H1 (cell line): Measurements from ENCODE around the gene LONRF2.

Experiments used
- CBX8 ChIP-seq: fragments of 300-800, 300-1000 bp; sonication (generic); IDR thresholded peaks from 2 replicates; pipeline ENCODE4 v1.7.1; 2016; ENCODE audit warnings: low read depth, low read length, borderline replicate concordance
- CEBPB ChIP-seq: IDR thresholded peaks from 2 replicates; pipeline ENCODE4 v1.6.1; 2012; ENCODE audit warnings: low read depth, low read length
- CTCF ChIP-seq, 3 experiments: IDR thresholded peaks; 1 replicate in 2 of 3; 2 replicates in 1 of 3; pipeline versions ENCODE4 v1.5.1 to v1.6.1; 2011; ENCODE audit warnings: low read length in 3 of 3, mild to moderate bottlenecking in 3 of 3, inconsistent platforms in 2 of 3, low read depth in 1 of 3, moderate library complexity in 1 of 3; ENCODE audit not compliant: insufficient read depth in 1 of 3; ENCODE audit errors: control extremely low read depth in 1 of 3
- POLR2AphosphoS5 ChIP-seq: IDR thresholded peaks from 2 replicates; pipeline ENCODE4 v1.6.1; 2011; ENCODE audit warnings: low read depth, low read length

- TF ChIP-seq CEBPB (no peak), CTCF (IDR thresholded peaks at IDR 0.05; ENCODE audit: control extremely low read depth in 1 of 3, insufficient read depth in 1 of 3, low read depth in 1 of 3, low read length in 3 of 3) (no peak), CBX8 (no peak), POLR2AphosphoS5 (no peak)
Observed at GRCh38 chr2:100256849-100257248, 65.5 kb downstream of the LONRF2 start.
